Measurements from ENCODE around the gene KRT36.

The KRT36 gene

DNA sequence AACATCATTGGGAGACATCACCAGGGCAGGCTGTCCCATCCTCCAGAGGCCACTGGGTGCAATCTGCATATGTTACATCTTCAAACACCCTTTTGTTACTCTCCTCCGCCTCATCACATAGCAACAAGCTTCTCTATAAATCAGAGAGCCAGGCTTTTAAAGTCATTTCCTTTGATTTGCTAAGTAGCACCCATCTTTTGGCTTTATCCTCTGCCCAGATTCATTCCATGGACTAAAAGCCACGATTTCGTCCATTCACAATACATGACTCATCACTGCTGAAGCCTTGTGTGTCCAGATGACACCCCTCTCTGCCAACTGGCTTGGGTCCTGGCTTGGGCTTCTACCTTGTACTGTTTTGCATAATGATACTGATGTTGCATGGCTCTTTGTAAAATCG lies 47.0 kb downstream of the KRT36 start:
- TF ChIP-seq CTBP1 (IDR thresholded peaks at IDR 0.05; ENCODE audit: borderline replicate concordance) (no peak), HDGF (IDR thresholded peaks at IDR 0.05; ENCODE audit: borderline replicate concordance) (no peak), SUZ12 (IDR thresholded peaks at IDR 0.05) (no peak), NFRKB (IDR thresholded peaks at IDR 0.05) (no peak), FOXA1 (IDR thresholded peaks at IDR 0.05) (no peak), LEF1 (IDR thresholded peaks at IDR 0.05; ENCODE audit: borderline replicate concordance) (no peak), BHLHE40 (IDR thresholded peaks at IDR 0.05; ENCODE audit: borderline replicate concordance) (no peak), TARDBP (IDR thresholded peaks at IDR 0.05) (no peak), FOXM1 (IDR thresholded peaks at IDR 0.05; ENCODE audit: borderline replicate concordance) (no peak), ELF4 (IDR thresholded peaks at IDR 0.05) (no peak), ARNT (IDR thresholded peaks at IDR 0.05) (no peak), SP1 (IDR thresholded peaks at IDR 0.05) (no peak), ZNF384 (IDR thresholded peaks at IDR 0.05) (no peak), L3MBTL2 (conservative IDR thresholded peaks at IDR 0.05) (no peak)
- TF ChIP-seq, protein P1, sequence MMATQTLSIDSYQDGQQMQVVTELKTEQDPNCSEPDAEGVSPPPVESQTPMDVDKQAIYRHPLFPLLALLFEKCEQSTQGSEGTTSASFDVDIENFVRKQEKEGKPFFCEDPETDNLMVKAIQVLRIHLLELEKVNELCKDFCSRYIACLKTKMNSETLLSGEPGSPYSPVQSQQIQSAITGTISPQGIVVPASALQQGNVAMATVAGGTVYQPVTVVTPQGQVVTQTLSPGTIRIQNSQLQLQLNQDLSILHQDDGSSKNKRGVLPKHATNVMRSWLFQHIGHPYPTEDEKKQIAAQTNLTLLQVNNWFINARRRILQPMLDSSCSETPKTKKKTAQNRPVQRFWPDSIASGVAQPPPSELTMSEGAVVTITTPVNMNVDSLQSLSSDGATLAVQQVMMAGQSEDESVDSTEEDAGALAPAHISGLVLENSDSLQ (IDR thresholded peaks at IDR 0.05) = no peak
- ChIA-PET CTCF (no interaction called here), POLR2A (no interaction called here)
- DNase-seq (ENCODE audit: extremely low spot score) = no peak

DNA sequence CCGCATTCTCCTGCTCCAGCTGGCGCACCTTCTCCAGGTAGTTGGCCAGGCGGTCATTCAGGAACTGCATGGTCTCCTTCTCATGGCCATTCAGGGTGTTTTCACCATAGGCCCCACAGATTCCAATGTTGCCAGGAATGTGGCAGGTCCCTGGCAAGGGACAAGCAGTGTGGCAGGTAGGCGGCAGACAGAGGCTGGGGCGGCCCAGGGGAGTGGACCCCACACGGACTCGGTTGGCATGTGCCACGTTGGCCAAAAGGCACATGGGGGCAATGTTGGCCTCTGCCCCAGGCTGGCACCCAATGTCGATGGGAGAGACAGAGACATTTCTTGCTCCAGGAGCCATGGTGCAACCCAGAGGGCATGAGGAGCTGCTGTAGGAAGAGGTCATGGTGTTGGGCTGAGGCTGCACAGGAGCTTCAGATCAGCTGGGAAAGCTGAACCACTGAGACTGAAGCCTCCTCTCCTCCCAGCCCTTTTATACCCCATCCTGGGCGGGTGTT lies 49.1 kb downstream of the KRT36 start, which contains the start of gene KRT38:
KRT38 (minus strand) TSS at position 453 of the 503 bp plus-strand sequence; CDS start at position 391, 62 bp downstream.
- TF ChIP-seq LEF1 (IDR thresholded peaks at IDR 0.05; ENCODE audit: borderline replicate concordance) (no peak), FOXM1 (IDR thresholded peaks at IDR 0.05; ENCODE audit: borderline replicate concordance) (no peak), L3MBTL2 (conservative IDR thresholded peaks at IDR 0.05) (no peak), ARNT (IDR thresholded peaks at IDR 0.05) (no peak), FOXK2 (IDR thresholded peaks at IDR 0.05) (no peak)
- TF ChIP-seq, protein P1 (IDR thresholded peaks at IDR 0.05) = no peak
- ChIA-PET CTCF (no interaction called here), POLR2A (no interaction called here)
- DNase-seq (ENCODE audit: extremely low spot score) = no peak

DNA sequence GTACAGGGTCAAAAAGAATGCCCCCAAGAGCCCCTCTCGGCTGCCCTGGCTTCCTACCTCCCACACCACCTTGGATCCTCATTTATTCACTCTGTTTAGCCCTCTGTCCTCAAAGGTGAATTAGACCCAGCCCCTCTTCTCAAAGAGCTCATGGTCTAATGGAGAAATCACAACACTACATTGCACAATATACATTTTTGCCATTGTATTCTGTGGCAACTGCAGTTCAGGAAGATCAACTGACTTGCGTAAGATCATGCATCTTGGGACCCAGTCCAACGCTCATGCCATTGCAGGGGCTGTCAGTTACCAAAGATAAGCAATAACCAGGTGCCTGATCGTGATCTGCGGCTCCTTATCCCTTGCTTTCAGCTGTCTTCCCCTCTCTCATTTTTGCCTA lies 50.3 kb downstream of the KRT36 start:
- DNase-seq (ENCODE audit: extremely low spot score) = no peak
- POLR2A ChIA-PET = no interaction called here
- TF ChIP-seq TARDBP (IDR thresholded peaks at IDR 0.05) (no peak), FOXM1 (IDR thresholded peaks at IDR 0.05; ENCODE audit: borderline replicate concordance) (no peak), BHLHE40 (IDR thresholded peaks at IDR 0.05; ENCODE audit: borderline replicate concordance) (no peak), SP1 (IDR thresholded peaks at IDR 0.05) (no peak), SUZ12 (IDR thresholded peaks at IDR 0.05) (no peak), L3MBTL2 (conservative IDR thresholded peaks at IDR 0.05) (no peak), CTBP1 (IDR thresholded peaks at IDR 0.05; ENCODE audit: borderline replicate concordance) (no peak), HDGF (IDR thresholded peaks at IDR 0.05; ENCODE audit: borderline replicate concordance) (no peak), FOXK2 (IDR thresholded peaks at IDR 0.05) (no peak), ELF4 (IDR thresholded peaks at IDR 0.05) (no peak), FOXA1 (IDR thresholded peaks at IDR 0.05) (no peak), NFRKB (IDR thresholded peaks at IDR 0.05) (no peak), LEF1 (IDR thresholded peaks at IDR 0.05; ENCODE audit: borderline replicate concordance) (no peak), ARNT (IDR thresholded peaks at IDR 0.05) (no peak)
- TF ChIP-seq, protein P1 (IDR thresholded peaks at IDR 0.05) = no peak
- CTCF ChIA-PET = no interaction called here

DNA sequence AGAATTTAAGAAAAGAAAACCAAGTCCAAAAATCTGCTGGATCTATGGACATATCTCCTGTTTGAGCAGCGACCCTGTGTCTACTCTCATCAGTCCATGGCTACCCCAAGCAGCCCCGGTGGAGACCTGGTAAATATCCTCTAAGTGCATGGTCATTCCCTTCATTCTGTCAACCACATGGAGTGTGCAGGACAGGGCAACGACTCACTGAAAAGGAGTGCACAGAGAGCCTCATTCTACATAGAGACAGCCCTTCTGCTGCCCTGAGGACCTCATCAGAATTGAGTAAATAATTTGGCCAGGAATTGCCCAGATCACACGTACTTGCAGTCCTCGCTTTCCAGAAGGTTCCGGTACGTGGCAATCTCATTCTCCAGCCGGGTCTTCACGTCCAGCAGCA lies 51.9 kb downstream of the KRT36 start:
- no peak for TF ChIP-seq FOXM1 (IDR thresholded peaks at IDR 0.05; ENCODE audit: borderline replicate concordance)
- TF ChIP-seq ZNF384 (IDR thresholded peaks at IDR 0.05) = no peak
- TF ChIP-seq FOXA1 (IDR thresholded peaks at IDR 0.05) = no peak
- TF ChIP-seq, protein P1 (IDR thresholded peaks at IDR 0.05) = no peak
- no peak for TF ChIP-seq HDGF (IDR thresholded peaks at IDR 0.05; ENCODE audit: borderline replicate concordance)
- CTCF ChIA-PET = no interaction called here
- POLR2A ChIA-PET = no interaction called here
- no peak for DNase-seq (ENCODE audit: extremely low spot score)

DNA sequence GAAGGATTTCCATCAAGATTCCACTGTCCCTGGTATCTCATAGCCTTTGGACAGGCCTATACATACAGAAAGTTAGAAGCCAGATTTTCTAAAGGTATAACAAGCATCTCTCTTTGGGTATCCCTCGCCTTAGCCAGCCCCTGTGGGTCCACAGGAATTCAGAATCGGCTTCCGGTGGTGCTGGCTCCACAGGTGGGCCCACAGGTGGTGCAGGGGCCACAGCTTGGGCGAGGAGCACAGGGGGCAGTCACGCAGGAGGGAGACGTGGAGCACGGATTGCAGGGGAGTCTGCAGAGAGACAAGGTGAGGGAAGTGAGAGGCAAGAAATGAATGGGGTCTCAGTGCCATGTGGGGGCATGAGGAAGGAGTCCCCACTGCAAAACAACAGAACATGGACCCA lies 52.5 kb downstream of the KRT36 start:
- no peak for DNase-seq (ENCODE audit: extremely low spot score)
- CTCF ChIA-PET = no interaction called here
- POLR2A ChIA-PET = no interaction called here
- no peak for TF ChIP-seq FOXA1 (IDR thresholded peaks at IDR 0.05)
- no peak for TF ChIP-seq L3MBTL2 (conservative IDR thresholded peaks at IDR 0.05)
- TF ChIP-seq, protein P1 (IDR thresholded peaks at IDR 0.05) = no peak
- no peak for TF ChIP-seq SUZ12 (IDR thresholded peaks at IDR 0.05)
- no peak for TF ChIP-seq ARNT (IDR thresholded peaks at IDR 0.05)
- TF ChIP-seq ZNF384 (IDR thresholded peaks at IDR 0.05) = no peak
- no peak for TF ChIP-seq SP1 (IDR thresholded peaks at IDR 0.05)
- TF ChIP-seq ELF4 (IDR thresholded peaks at IDR 0.05) = no peak
- TF ChIP-seq FOXM1 (IDR thresholded peaks at IDR 0.05; ENCODE audit: borderline replicate concordance) = no peak
- TF ChIP-seq FOXK2 (IDR thresholded peaks at IDR 0.05) = no peak
- no peak for TF ChIP-seq HDGF (IDR thresholded peaks at IDR 0.05; ENCODE audit: borderline replicate concordance)
- no peak for TF ChIP-seq TARDBP (IDR thresholded peaks at IDR 0.05)
- TF ChIP-seq NFRKB (IDR thresholded peaks at IDR 0.05) = no peak
- TF ChIP-seq LEF1 (IDR thresholded peaks at IDR 0.05; ENCODE audit: borderline replicate concordance) = no peak
- TF ChIP-seq CTBP1 (IDR thresholded peaks at IDR 0.05; ENCODE audit: borderline replicate concordance) = no peak
- no peak for TF ChIP-seq BHLHE40 (IDR thresholded peaks at IDR 0.05; ENCODE audit: borderline replicate concordance)
